22Rv1 (cell line): ENCODE data around the gene MACROH2A1.

Source experiments
- H3K27ac ChIP-seq: fragments of 450-650 bp; 2 replicates; pipeline ENCODE4 v1.5.1; 2017
- ZFX ChIP-seq: fragments of 450-650 bp; IDR thresholded peaks from 2 replicates; pipeline ENCODE4 v1.6.1; 2017; ENCODE audit warnings: antibody characterized with exemption, borderline replicate concordance
- TF ChIP-seq, protein P1 (sequence below): fragments of 450-650 bp; IDR thresholded peaks from 2 replicates; pipeline ENCODE4 v1.5.1; 2017; ENCODE audit warnings: mild to moderate bottlenecking

MACROH2A1 gene

DNA sequence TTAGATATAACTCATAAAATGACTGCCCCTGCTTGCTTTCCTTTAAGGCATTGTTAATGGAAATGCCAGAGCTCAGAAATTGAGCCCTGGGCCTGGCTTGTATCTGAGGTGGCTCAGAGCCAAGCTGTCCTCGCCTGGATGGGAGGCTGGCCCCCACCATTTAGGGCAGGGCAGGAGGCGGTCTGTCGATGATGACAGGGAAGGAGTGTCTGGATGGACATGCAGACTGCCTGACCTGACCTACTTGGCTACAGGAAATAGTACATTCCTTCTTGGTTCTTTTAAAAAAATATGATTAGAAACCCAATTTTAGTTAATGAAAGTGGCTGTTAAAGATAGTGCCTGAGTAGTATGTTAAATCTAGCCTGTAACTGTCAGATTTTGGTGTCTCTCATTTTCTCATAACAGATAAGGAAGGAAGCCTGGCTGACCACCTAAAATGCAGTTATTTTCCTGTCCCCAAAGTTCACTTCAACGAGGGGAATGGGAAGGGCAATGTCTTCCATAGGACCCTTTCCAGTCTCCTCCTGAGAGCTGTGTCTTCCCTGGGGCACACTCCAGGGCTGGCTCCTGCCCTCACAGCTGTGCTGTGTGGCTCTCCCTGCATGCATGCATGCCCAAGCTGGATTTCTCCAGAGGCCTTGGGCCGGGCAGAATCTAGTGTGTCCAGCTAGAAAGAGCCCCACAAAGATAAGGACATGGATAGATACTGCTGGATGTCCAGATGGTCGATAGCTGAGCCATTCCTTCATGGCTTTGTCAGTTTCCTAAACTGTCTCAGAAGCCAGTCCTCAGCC lies 42.3 kb downstream of the MACROH2A1 start:
- TF ChIP-seq, protein P1, sequence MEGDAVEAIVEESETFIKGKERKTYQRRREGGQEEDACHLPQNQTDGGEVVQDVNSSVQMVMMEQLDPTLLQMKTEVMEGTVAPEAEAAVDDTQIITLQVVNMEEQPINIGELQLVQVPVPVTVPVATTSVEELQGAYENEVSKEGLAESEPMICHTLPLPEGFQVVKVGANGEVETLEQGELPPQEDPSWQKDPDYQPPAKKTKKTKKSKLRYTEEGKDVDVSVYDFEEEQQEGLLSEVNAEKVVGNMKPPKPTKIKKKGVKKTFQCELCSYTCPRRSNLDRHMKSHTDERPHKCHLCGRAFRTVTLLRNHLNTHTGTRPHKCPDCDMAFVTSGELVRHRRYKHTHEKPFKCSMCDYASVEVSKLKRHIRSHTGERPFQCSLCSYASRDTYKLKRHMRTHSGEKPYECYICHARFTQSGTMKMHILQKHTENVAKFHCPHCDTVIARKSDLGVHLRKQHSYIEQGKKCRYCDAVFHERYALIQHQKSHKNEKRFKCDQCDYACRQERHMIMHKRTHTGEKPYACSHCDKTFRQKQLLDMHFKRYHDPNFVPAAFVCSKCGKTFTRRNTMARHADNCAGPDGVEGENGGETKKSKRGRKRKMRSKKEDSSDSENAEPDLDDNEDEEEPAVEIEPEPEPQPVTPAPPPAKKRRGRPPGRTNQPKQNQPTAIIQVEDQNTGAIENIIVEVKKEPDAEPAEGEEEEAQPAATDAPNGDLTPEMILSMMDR, result no peak
- no peak for TF ChIP-seq ZFX
- H3K27ac ChIP-seq, result no peak overlapping the region

DNA sequence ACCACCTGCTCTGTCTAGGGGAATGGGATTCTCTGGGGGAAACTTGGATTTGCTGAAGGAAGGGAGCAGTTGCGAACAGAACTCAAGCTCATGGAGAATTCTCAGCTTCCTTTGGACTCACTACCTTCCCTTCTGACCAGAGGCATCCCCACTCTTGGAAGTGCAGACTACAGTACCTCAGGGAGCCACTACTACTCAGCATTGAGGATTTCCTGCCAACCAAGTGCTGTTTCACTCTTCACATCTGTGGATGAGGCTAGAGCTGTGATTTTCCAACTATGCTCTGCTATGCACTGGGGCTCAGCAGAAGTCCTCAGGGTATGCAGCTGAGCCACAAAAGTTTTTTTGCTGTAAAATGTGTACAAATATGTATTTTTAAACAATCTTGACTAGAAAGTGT lies 43.9 kb downstream of the MACROH2A1 start:
- TF ChIP-seq, protein P1, result no peak
- TF ChIP-seq ZFX, result no peak
- H3K27ac ChIP-seq, result no peak overlapping the region

DNA sequence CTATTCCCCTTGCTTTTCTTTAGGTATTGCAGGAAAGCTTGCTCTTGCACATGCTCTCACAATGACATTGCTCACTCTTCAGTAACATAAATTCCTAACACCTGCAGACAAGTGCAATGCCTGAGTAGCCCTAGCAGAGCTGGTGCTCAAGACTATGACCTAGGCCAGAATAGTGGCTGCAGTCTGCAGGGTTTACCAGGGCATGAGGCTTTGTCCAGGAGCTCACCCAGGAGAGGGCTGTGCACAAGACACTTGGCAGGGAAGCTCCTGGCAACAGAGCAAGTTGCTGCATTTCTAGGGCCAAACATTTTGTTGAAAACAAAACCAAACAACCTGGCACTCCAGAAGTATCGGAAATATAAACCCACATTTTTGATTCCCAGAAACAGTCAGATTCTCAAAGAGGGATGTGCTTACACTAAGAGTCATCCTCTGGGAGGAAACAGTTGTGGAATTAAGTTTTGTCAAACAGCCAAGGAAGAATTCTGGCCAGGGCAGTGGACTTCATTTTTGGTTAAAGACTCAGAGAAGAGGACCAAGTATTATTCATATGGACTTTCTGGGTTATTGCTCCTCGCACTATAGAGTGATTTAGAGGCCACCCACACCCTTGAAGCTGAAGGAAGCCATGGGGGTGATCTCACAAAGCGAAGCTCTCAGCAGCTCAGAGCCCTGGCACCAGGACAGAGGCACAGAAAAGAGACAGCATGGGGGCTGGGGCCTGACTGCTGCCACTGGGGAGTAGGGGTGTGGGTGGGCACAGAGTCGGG lies 44.9 kb downstream of the MACROH2A1 start:
- H3K27ac ChIP-seq, result no peak overlapping the region

DNA sequence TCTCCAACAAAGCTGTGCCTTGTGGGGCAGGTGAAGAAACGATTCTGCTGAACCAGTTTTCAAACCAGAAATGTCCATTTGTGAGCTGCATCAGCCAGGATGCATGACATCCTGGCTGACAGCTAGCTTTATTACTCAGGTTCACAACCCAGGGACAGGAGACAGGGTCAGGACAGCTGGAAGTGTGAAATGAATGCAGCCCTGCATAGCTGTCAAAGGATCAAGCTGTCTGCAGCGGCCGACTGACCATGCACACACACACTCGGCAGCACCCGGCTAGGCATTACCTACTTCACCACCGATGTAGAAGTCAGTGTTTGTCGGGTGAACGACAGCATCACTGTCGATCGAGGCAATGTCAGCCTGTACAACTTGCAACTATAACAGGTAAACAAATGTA lies 48.5 kb downstream of the MACROH2A1 start:
- TF ChIP-seq ZFX, result no peak
- TF ChIP-seq, protein P1, result no peak

More for the DNA sequence above, 44.9 kb downstream of the MACROH2A1 start:
- no peak for TF ChIP-seq ZFX
- TF ChIP-seq, protein P1, result no peak

DNA sequence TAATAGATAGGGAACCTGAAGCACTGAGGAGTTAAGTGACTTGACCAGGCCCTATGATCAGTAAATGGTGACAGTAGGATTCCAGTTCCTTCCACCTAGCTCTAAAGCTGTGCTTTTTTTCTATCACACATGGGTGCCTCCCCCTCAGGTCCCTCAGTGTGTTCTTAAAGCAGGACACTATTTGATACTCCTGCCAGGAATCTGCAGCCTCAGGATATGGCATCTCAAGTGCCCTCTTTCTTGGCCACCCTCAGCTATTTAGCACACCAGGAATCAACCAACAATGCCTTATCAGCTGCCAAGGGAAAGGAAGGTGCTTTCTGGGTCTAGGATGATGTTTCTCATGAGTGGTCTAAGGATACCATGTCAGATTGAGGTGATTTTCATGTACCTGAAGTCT lies 49.1 kb downstream of the MACROH2A1 start:
- TF ChIP-seq, protein P1, result no peak
- TF ChIP-seq ZFX, result no peak
- no peak overlapping the region for H3K27ac ChIP-seq

More for the DNA sequence above, 48.5 kb downstream of the MACROH2A1 start:
- H3K27ac ChIP-seq, result no peak overlapping the region

DNA sequence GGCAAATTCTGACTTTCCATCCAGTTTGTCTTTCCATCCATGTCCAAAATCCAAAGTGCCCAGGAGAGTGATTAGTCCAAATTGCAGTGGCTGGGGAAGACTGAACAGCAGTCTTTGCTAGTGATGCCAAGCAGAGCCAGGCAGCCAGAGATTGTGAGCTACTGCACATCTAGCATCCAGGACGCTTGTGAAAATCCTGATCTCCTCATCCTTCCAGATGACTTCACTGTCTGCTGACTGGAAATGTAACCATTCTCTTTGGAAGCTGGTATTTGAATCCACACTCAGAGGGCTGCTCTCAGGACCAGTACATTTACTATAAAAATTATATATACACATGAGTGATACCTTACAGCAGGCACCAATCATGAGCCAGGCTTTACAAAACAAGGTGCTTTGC lies 49.6 kb downstream of the MACROH2A1 start:
- TF ChIP-seq, protein P1, result no peak
- no peak for TF ChIP-seq ZFX
- no peak overlapping the region for H3K27ac ChIP-seq

DNA sequence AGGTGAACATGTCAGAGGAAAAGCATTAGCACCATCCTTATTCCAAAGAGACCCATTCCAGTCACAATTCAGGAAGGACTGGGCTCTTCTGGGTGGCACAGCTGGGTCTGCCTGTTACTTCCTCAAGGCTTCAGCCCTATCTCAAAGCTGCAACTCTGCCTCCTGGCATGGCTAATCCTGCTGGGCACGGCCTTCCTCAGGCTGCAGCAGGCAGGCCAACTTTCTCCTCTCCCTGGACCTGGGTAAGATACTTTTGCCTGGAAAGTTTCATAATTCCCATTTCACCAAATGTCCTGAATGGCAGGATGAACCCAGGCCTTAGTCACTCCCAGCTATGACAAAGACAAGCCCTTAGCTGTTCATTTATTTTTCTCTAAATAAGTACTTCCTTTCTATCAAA lies 50.1 kb downstream of the MACROH2A1 start:
- TF ChIP-seq, protein P1, result no peak
- no peak for TF ChIP-seq ZFX
- H3K27ac ChIP-seq, result no peak overlapping the region
